Left lung (tissue), 10 donors: ENCODE measurements around the gene HLA-DQA1. TPM values are rescaled to one million over a fixed set of nuclear protein-coding genes. Genes with fewer than 3 reads are reported as not detected.
"Not testable (repeated sequence)": the region's sequence is repeated elsewhere in the genome, so short reads cannot be mapped to it uniquely, and the experiment has no call there.

Experiments
- ATAC-seq: fragments of 200-7000 bp; cut with Tn5 transposase; one replicate; pipeline ENCODE4 v1.9.1; 2020; ENCODE audit warnings: moderate library complexity
- DNase-seq, 4 donors: peaks; one replicate each; pipeline ENCODE4 v3.0.0-alpha.2; 2013 to 2020
- H3K27ac ChIP-seq, 2 donors: fragments of 200-600 bp; sonication (generic) in 1 of 2; one replicate each; pipeline versions ENCODE4 v1.5.0 to v1.8.0; 2020 to 2021
- H3K27me3 ChIP-seq, 2 donors: fragments of 200-600 bp; sonication (generic) in 1 of 2; one replicate each; pipeline versions ENCODE4 v1.5.0 to v1.8.0; 2020 to 2021
- H3K36me3 ChIP-seq, 2 donors: fragments of 200-600 bp; sonication (generic) in 1 of 2; one replicate each; pipeline versions ENCODE4 v1.5.0 to v1.8.0; 2020 to 2021
- H3K4me1 ChIP-seq, 2 donors: fragments of 200-600 bp; one replicate each; pipeline ENCODE4 v1.8.0; 2021
- H3K4me3 ChIP-seq, 2 donors: fragments of 200-600 bp; sonication (generic) in 1 of 2; one replicate each; pipeline versions ENCODE4 v1.5.0 to v1.8.0; 2020 to 2021; ENCODE audit warnings: mild to moderate bottlenecking in 1 of 2
- H3K9me3 ChIP-seq, 2 donors: fragments of 200-600 bp; sonication (generic) in 1 of 2; one replicate each; pipeline versions ENCODE4 v1.5.0 to v1.8.0; 2020 to 2021
- CTCF ChIP-seq, 2 donors: fragments of 200-600 bp; sonication (generic) in 1 of 2; IDR thresholded peaks; one replicate each; pipeline versions ENCODE4 v1.5.0 to v1.8.0; 2021; ENCODE audit warnings: antibody characterized with exemption in 2 of 2
- intact Hi-C, 2 donors: fragments of 100-400 bp; cut with DNase I; formaldehyde crosslinking; loops; one replicate each; pipeline versions ENCODE4 v1.11.2 to v1.14.2; 2022
- polyA plus RNA-seq, 6 donors: library from polyadenylated mRNA; unstranded; fragments of 120-200 nt; gene quantifications; one replicate each; pipeline ENCODE4 v1.2.1, GENCODE V29; 2013; ENCODE audit not compliant: insufficient read length in 6 of 6
- total RNA-seq, 2 donors: library from RNA; stranded (reverse); fragmentation: NEBNext Ultra II Directional; extraction: Animal tissue kit (Norgen Biotek cat#: 25700); gene quantifications; one replicate each; pipeline ENCODE4 v1.2.1, GENCODE V29; 2021
- donor health status: DM: no; HTN: yes; CAD: no.
- donor health status: DM: no; HTN: no; CAD: no.

HLA-DQA1 gene
- total and polyA plus RNA-seq, 8 donors, result 3.8 to 200 (median 4.8) TPM

DNA sequence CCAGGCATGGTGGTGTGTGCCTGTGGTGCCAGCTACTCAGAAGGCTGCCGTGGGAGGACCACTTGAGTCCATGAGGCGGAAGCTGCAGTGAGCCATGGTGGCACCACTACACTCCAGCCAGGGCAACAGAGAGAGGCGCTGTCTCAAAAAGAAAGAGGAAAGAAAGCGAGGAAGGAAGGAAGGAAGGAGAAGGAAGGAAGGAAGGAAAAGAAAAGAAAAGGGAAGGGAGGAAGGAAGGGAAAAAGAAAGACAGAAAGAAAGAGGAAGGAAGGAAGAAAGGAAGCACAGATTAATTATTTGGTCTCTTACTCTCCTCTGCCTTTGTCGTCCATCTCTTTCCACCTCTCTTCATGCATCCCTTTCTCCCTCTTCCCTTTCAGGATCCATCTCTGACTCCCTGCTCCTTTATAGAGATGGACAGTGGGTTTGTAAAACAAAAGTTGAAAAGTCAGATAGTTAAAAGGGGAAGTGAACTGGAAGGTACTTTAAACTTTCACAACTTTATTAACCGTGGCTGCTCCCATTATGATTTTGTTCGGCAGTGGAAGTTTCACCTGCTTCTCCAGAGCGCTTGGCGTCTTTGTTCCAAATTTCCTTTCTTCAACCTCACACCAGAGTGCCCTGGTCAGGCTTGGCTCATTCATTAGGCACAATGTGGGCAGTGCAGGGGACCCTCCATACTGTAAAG, 1.5 kb downstream of the HLA-DQA1 start:
- Histone ChIP-seq H3K27ac (peak overlapping the region in 1 of 2 donors; percentile 50), H3K4me3 (peak overlapping the region in 1 of 2 donors; percentile 39), H3K9me3 (no peaks in the 10 kb centered on the region), H3K27me3 (no peaks in the 10 kb centered on the region), H3K36me3 (no peaks in the 10 kb centered on the region), H3K4me1 (peaks cover 0 to 17% of the 10 kb centered on the region in 2 donors)
- ATAC-seq (no peak), DNase-seq (no peak)
- TF ChIP-seq CTCF (IDR thresholded peaks at IDR 0.05), result no peak
- intact Hi-C loops, result no loop called here

- Histone ChIP-seq H3K9me3 (no peaks in the 10 kb centered on the region), H3K4me3 (no peak overlapping the region), H3K4me1 (peaks cover 0 to 17% of the 10 kb centered on the region in 2 donors), H3K27ac (no peak overlapping the region), H3K36me3 (no peaks in the 10 kb centered on the region), H3K27me3 (no peaks in the 10 kb centered on the region)
- intact Hi-C loops, result no loop called here
- ATAC-seq (no peak), DNase-seq (no peak)
- no peak for TF ChIP-seq CTCF (IDR thresholded peaks at IDR 0.05)
These were observed 2.5 kb downstream of the HLA-DQA1 start for GRCh38 chr6:32639440-32640394.

DNA sequence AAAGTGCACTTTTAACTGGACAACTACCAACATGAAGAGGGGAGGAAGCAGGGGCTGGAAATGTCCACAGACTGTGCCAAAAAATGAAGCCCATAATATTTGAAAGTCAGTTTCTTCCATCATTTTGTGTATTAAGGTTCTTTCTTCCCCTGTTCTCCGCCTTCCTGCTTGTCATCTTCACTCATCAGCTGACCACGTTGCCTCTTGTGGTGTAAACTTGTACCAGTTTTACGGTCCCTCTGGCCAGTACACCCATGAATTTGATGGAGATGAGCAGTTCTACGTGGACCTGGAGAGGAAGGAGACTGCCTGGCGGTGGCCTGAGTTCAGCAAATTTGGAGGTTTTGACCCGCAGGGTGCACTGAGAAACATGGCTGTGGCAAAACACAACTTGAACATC, 3.9 kb downstream of the HLA-DQA1 start:
- no peak for ATAC-seq
- intact Hi-C loops, result no loop called here
- H3K9me3 ChIP-seq, result no peaks in the 10 kb centered on the region

DNA sequence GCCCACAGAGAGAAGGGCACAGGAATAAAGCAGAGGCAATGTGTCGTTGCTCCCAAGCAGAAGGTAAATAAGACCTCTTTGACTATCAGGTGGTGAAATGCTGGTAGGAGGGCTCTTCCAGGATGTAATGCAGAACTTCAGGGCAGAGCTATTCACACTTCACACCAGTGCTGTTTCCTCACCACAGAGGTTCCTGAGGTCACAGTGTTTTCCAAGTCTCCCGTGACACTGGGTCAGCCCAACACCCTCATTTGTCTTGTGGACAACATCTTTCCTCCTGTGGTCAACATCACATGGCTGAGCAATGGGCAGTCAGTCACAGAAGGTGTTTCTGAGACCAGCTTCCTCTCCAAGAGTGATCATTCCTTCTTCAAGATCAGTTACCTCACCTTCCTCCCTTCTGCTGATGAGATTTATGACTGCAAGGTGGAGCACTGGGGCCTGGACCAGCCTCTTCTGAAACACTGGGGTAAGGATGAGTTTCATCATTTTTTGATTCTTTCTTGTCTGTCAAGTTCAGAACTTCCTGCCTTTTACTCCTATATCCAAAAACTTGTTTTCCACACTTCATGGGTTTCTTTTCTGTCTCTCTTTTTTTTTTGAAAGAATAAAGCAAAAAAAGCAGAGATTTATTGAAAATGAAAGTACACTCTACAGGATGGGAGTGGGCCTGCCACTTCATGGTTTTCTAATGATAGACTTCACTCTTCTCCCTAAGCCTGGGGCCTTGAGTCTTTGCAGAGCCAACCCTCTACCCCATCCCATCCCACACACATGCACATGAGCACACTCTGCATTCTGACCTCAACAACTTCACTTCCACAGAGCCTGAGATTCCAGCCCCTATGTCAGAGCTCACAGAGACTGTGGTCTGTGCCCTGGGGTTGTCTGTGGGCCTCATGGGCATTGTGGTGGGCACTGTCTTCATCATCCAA, 4.8 kb downstream of the HLA-DQA1 start:
- H3K4me1 ChIP-seq, result peaks cover 0 to 17% of the 10 kb centered on the region in 2 donors
- H3K9me3 ChIP-seq, H3K27me3 ChIP-seq, H3K36me3 ChIP-seq, H3K27ac ChIP-seq, DNase-seq, H3K4me3 ChIP-seq, ATAC-seq, intact Hi-C loops: not testable (repeated sequence)

More for the DNA sequence above, 3.9 kb downstream of the HLA-DQA1 start:
- DNase-seq, result no peak
- TF ChIP-seq CTCF (IDR thresholded peaks at IDR 0.05), result no peak
- H3K4me3 ChIP-seq, result no peak overlapping the region
- no peaks in the 10 kb centered on the region for H3K27me3 ChIP-seq
- H3K27ac ChIP-seq, result no peak overlapping the region
- H3K36me3 ChIP-seq, result no peaks in the 10 kb centered on the region
- H3K4me1 ChIP-seq, result peaks cover 0 to 17% of the 10 kb centered on the region in 2 donors

GRCh38 chr6:32642720-32643106, 5.5 kb downstream of the HLA-DQA1 start:
- Histone ChIP-seq H3K9me3 (no peaks in the 10 kb centered on the region), H3K36me3 (no peaks in the 10 kb centered on the region), H3K4me1 (peaks cover 0 to 17% of the 10 kb centered on the region in 2 donors), H3K4me3 (no peak overlapping the region), H3K27ac (no peak overlapping the region), H3K27me3 (no peaks in the 10 kb centered on the region)
- intact Hi-C loops, result no loop called here
- DNase-seq (no peak), ATAC-seq (no peak)
- no peak for TF ChIP-seq CTCF (IDR thresholded peaks at IDR 0.05)
